Stomach (tissue), 9 donors: Measurements from ENCODE around the gene INVS. TPM values are rescaled to one million over a fixed set of nuclear protein-coding genes. Genes with fewer than 3 reads are reported as not detected.
"Not testable (repeated sequence)": the region's sequence is repeated elsewhere in the genome, so short reads cannot be mapped to it uniquely, and the experiment has no call there.

Source experiments
- DNase-seq, 2 donors: peaks; one replicate each; pipeline versions ENCODE4 v3.0.0 to v3.0.0-alpha.2; 2013 to 2019
- H3K27ac ChIP-seq, 5 donors: fragments of 200-600 bp in 4 of 5; sonication (generic) in 4 of 5; one replicate each; pipeline ENCODE4 v1.5.1; 2013 to 2019; ENCODE audit warnings: mild to moderate bottlenecking in 1 of 5, moderate library complexity in 1 of 5
- H3K27me3 ChIP-seq, 3 donors: fragments of 200-600 bp; sonication (generic); one replicate each; pipeline ENCODE4 v1.5.1; 2017 to 2019; ENCODE audit warnings: mixed run types in 1 of 3
- H3K36me3 ChIP-seq, 4 donors: fragments of 200-600 bp; sonication (generic); 1 replicate in 3 of 4; 2 replicates in 1 of 4; pipeline ENCODE4 v1.5.1; 2016 to 2019
- H3K4me1 ChIP-seq, 4 donors: fragments of 200-600 bp; sonication (generic); one replicate each; pipeline ENCODE4 v1.5.1; 2016 to 2019
- H3K4me3 ChIP-seq, 4 donors: fragments of 200-600 bp; sonication (generic) in 3 of 4; one replicate each; pipeline ENCODE4 v1.5.1; 2016 to 2019; ENCODE audit warnings: mild to moderate bottlenecking in 1 of 4
- H3K9me3 ChIP-seq, 4 donors: fragments of 200-600 bp; sonication (generic); one replicate each; pipeline ENCODE4 v1.5.1; 2016 to 2019
- EP300 ChIP-seq: sonication (generic); formaldehyde crosslinking; IDR thresholded peaks from one replicate; pipeline ENCODE4 v1.6.1; 2017; ENCODE audit warnings: antibody characterized with exemption
- POLR2A ChIP-seq, 4 donors: fragments of 450-650 bp; IDR thresholded peaks; one replicate each; pipeline ENCODE4 v1.6.1; 2016; ENCODE audit warnings: antibody characterized with exemption in 4 of 4, control low read depth in 2 of 4, mild to moderate bottlenecking in 1 of 4, moderate library complexity in 1 of 4
- POLR2AphosphoS5 ChIP-seq, 3 donors: sonication (generic); formaldehyde crosslinking; IDR thresholded peaks; one replicate each; pipeline ENCODE4 v1.6.1; 2016; ENCODE audit warnings: antibody characterized with exemption in 3 of 3
- WGBS, 5 donors: extraction: QIAGEN DNeasy Blood & Tissue Kit in 3 of 5; methylation state at CpG; one replicate each; pipeline versions ENCODE4 v1.1.5 to v1.1.7; 2013 to 2018; 5-methylcytosine and 5-hydroxymethylcytosine counted together
- intact Hi-C: fragments of 100-400 bp; cut with DNase I; formaldehyde crosslinking; loops from one replicate; pipeline ENCODE4 v1.15.1; 2023; ENCODE audit warnings: low total_unique reads
- polyA plus RNA-seq, 3 donors: library from polyadenylated mRNA; stranded (reverse); fragments of 200-250 nt; gene quantifications; one replicate each; pipeline ENCODE4 v1.2.3, GENCODE V29; 2013
- total RNA-seq, 5 donors: library from RNA; depleted of rRNA; stranded (reverse); fragments of >200 nt; gene quantifications; one replicate each; pipeline versions ENCODE4 v1.1.0 to v1.2.3, GENCODE V29; 2014 to 2016
- TF ChIP-seq, protein P1 (sequence below), 7 experiments: fragments of 450-650 bp in 4 of 7; fragments of 200-600 bp in 3 of 7; sonication (generic) in 3 of 7; IDR thresholded peaks; one replicate each; pipeline ENCODE4 v1.5.1; 2016 to 2019; ENCODE audit warnings: antibody characterized with exemption in 7 of 7, control low read depth in 2 of 7, mild to moderate bottlenecking in 1 of 7
- donor health status: healthy with polysubstance abuse.
- donor health status: Bipolar disorder and iron deficiency.
- donor health status: healthy.

The INVS gene
- total and polyA plus RNA-seq, 8 donors, result 3.1 to 54.5 (median 16.7) TPM

DNA sequence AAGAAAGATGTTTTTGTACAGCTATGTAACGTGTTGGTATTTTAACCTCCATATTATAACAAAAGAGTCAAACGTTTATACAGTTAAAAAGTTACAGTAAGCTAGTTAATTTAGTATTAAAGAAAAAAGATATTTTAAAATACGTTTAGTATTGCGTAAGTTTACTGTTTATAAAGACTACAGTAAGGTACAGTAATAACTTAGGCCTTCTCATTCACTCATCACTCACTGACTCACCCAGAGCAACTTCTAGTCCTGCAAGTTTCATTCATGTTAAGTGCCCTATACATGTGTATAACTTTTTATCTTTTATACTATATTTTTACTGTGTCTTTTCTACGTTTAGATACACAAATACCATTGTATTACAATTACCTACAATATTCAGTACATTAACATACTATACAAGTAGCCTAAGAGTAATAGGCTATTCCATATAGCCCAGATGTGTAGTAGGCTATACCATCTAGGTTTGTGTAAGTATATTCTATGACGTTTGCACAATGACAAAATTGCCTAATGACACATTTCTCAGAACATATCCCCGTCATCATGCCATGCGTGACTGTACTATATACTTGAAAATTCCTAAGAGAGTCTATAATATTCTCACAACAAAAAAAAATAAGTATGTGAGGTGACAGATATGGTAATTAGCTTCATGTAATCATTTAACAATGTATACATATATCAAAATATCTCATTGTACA is 34.0 kb upstream of the INVS start:
- Histone ChIP-seq H3K27me3 (no peaks in the 10 kb centered on the region), H3K4me3 (no peak overlapping the region), H3K4me1 (peaks cover 8 to 47% (median 26%) of the 10 kb centered on the region in 4 donors), H3K27ac (no peak overlapping the region), H3K36me3 (no peaks in the 10 kb centered on the region), H3K9me3 (no peaks in the 10 kb centered on the region)
- intact Hi-C loops, result no loop called here
- WGBS, 5 donors, result 72 to 80% (median 73%) methylated on average over 8 of the region's 8 CpGs
- TF ChIP-seq, protein P1, sequence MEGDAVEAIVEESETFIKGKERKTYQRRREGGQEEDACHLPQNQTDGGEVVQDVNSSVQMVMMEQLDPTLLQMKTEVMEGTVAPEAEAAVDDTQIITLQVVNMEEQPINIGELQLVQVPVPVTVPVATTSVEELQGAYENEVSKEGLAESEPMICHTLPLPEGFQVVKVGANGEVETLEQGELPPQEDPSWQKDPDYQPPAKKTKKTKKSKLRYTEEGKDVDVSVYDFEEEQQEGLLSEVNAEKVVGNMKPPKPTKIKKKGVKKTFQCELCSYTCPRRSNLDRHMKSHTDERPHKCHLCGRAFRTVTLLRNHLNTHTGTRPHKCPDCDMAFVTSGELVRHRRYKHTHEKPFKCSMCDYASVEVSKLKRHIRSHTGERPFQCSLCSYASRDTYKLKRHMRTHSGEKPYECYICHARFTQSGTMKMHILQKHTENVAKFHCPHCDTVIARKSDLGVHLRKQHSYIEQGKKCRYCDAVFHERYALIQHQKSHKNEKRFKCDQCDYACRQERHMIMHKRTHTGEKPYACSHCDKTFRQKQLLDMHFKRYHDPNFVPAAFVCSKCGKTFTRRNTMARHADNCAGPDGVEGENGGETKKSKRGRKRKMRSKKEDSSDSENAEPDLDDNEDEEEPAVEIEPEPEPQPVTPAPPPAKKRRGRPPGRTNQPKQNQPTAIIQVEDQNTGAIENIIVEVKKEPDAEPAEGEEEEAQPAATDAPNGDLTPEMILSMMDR (IDR thresholded peaks at IDR 0.05), result no peak
- TF ChIP-seq POLR2A (IDR thresholded peaks at IDR 0.05), result no peak
- DNase-seq, result no peak

GRCh38 chr9:100066539-100066938 is 32.5 kb upstream of the INVS start:
- Histone ChIP-seq H3K27me3 (no peaks in the 10 kb centered on the region), H3K27ac (peak overlapping the region in 2 of 5 donors; percentile 15 to 23), H3K4me1 (peaks cover 8 to 57% (median 27%) of the 10 kb centered on the region in 4 donors), H3K4me3 (no peak overlapping the region), H3K36me3 (no peaks in the 10 kb centered on the region), H3K9me3 (no peaks in the 10 kb centered on the region)
- 17 to 37% (median 30%) methylated on average over 2 of the region's 2 CpGs for WGBS, 5 donors
- peak in 1 of 2 donors; percentile 71 for DNase-seq
- TF ChIP-seq POLR2A (IDR thresholded peaks at IDR 0.05) (no peak), EP300 (no peak), POLR2AphosphoS5 (IDR thresholded peaks at IDR 0.05) (peak in 1 of 3 donors; percentile 63)
- intact Hi-C loops, result no loop called here

GRCh38 chr9:100067990-100068389 is 31.1 kb upstream of the INVS start:
- H3K4me1 ChIP-seq, result peaks cover 8 to 61% (median 28%) of the 10 kb centered on the region in 4 donors
- H3K27ac ChIP-seq, H3K36me3 ChIP-seq, DNase-seq, intact Hi-C loops, H3K9me3 ChIP-seq, H3K27me3 ChIP-seq, H3K4me3 ChIP-seq: not testable (repeated sequence)
- 96 to 100% (median 98%) methylated on average over 9 to 26 of the region's 30 CpGs for WGBS, 5 donors

DNA sequence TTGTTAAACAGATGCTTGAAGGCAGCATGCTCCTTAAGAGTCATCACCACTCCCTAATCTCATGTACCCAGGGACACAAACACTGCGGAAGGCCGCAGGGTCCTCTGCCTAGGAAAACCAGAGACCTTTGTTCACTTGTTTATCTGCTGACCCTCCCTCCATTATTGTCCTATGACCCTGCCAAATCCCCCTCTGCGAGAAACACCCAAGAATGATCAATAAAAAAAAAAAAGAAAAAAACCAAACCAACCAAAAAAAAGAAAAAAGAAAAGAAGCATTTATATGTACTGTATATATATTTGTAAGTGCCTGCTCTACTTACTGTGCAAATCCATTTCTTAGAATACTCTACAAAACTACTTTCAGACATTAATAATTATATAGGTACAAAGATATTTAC is 30.0 kb upstream of the INVS start:
- H3K27ac ChIP-seq, H3K4me3 ChIP-seq, H3K36me3 ChIP-seq, H3K9me3 ChIP-seq, H3K27me3 ChIP-seq, intact Hi-C loops, DNase-seq: not testable (repeated sequence)
- WGBS, 5 donors, result 86 to 100% (median 96%) methylated on average over 1 of the region's 3 CpGs; no CpG with 5 or more reads in 1 of the 5 donors
- peaks cover 0 to 55% (median 29%) of the 10 kb centered on the region in 4 donors for H3K4me1 ChIP-seq

DNA sequence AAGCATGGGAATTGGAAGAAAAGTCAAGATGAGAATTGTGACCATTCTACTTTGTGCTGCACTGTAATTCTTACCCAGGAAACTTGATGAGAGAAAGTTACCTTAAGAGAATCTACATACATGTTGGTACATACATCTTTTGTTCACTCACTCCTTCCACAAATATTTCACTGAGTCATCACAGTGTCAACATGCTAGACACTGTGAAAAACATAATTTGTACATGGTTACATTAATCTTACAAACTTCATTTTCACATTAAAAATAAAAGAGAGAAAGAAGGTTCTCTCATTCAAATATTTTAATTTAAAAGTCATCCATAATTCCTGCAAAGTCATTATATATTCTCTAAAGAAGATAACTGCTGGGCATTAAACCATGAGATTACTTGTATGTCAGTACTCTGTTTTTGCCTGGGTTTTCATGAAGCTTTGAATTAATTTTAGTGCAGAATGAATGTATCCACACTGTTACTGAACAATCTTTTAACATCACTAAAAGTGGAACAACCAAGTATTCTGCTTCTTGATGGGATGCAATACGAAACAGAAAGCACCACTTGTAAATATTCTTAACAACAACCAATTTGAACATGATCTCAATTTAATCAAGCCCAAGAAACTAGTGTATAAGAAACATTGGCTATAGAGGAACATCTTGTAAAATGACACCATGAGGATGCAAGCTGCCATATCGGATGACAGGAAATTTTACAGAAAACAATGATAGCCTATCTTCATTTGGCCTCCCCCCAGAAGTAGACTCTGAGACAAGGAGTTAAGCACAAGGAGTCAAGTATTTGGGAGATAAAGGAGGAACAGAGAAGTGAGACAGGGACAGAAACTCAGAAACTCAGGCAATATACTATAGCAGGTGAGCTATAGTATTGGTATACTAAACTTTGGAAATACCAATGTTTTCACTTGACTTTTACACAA is 28.7 kb upstream of the INVS start:
- Histone ChIP-seq H3K4me1 (peaks cover 0 to 60% (median 37%) of the 10 kb centered on the region in 4 donors), H3K36me3 (no peaks in the 10 kb centered on the region), H3K27me3 (no peaks in the 10 kb centered on the region), H3K27ac (no peak overlapping the region), H3K9me3 (no peaks in the 10 kb centered on the region), H3K4me3 (no peak overlapping the region)
- WGBS, 5 donors, result 80 to 93% (median 82%) methylated on average over 2 of the region's 2 CpGs
- intact Hi-C loops, result no loop called here
- no peak for TF ChIP-seq POLR2AphosphoS5 (IDR thresholded peaks at IDR 0.05)
- no peak for TF ChIP-seq EP300
- TF ChIP-seq POLR2A (IDR thresholded peaks at IDR 0.05), result no peak
- TF ChIP-seq, protein P1 (IDR thresholded peaks at IDR 0.05), result no peak
- DNase-seq, result no peak
